ENCODE data around the gene OSBPL7. TPM values are rescaled to one million over a fixed set of nuclear protein-coding genes. Genes with fewer than 3 reads are reported as not detected.

OSBPL7 gene
- total and polyA plus RNA-seq, 2 of the 8 experiments (the other 6 are each of a cell fraction or from before 2014, with no cell fraction given) = 7.2 to 8.9 TPM

DNA sequence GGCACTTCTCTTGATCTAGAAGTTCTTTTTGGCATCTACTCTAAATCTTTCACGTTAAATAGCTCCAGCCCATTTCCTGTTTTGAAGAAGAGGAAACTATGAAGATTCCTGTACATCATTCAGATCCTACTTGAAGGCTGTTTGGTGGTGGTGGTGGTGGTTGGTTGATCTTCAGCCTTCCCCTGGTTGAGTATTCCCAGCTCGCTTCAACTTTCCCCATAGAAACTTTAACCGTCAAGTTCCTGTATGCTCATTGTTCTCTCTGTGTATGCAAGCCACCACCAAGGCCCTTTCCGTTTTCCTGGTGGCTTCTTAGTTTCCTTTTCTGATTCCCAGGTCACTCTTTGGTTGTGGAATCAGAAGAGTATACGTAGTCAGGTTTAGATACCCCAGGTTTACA lies 13.2 kb upstream of the OSBPL7 start (continued):
- TF ChIP-seq RFX5 (IDR thresholded peaks at IDR 0.05; ENCODE audit: borderline replicate concordance, low read depth, low read length) (no peak), SP1 (IDR thresholded peaks at IDR 0.05; ENCODE audit: low read depth, low read length) (no peak), POU5F1 (IDR thresholded peaks at IDR 0.05; ENCODE audit: low read depth, low read length) (no peak), SIX5 (IDR thresholded peaks at IDR 0.05; ENCODE audit: low read depth, low read length) (no peak), YY1 (IDR thresholded peaks at IDR 0.05; ENCODE audit: low read depth, low read length) (no peak), CHD1 (IDR thresholded peaks at IDR 0.05; ENCODE audit: low read depth, low read length) (no peak)
